GM19372 (cell line): ENCODE results near the gene TAPBPL.

Experiments used
- ATAC-seq: cut with Tn5 transposase; IDR thresholded peaks from one replicate; pipeline ENCODE4 v1.9.1; 2021; ENCODE audit warnings: mild to moderate bottlenecking, low read depth, moderate library complexity; ENCODE audit not compliant: unreplicated experiment

The TAPBPL gene

GRCh38 chr12:6435961-6436715 lies 15.7 kb upstream of the TAPBPL start:
- ATAC-seq: no peak

- no peak for ATAC-seq
These were observed 14.3 kb upstream of the TAPBPL start for GRCh38 chr12:6437586-6437985.

- ATAC-seq: no peak
These were observed 13.5 kb upstream of the TAPBPL start for GRCh38 chr12:6438345-6438744.

GRCh38 chr12:6440391-6440790 lies 11.5 kb upstream of the TAPBPL start:
- no peak for ATAC-seq

GRCh38 chr12:6442836-6443235 lies 9.0 kb upstream of the TAPBPL start:
- ATAC-seq: no peak

GRCh38 chr12:6443361-6443983 lies 8.4 kb upstream of the TAPBPL start:
- ATAC-seq: no peak

- ATAC-seq: no peak
These were observed 7.8 kb upstream of the TAPBPL start for GRCh38 chr12:6444031-6444430.

GRCh38 chr12:6444704-6445688 lies 6.8 kb upstream of the TAPBPL start, which contains the start of gene CD27:
TSS of gene CD27 (plus strand) at chr12:6444955. CDS start at chr12:6445096, 141 bp downstream.
- ATAC-seq: no peak

- ATAC-seq: no peak
These were observed 1.6 kb upstream of the TAPBPL start for GRCh38 chr12:6450091-6450868.

GRCh38 chr12:6450869-6451347 lies 934 bp upstream of the TAPBPL start:
- no peak for ATAC-seq

- ATAC-seq: peak; percentile 10
These were observed 552 bp downstream of the TAPBPL start for GRCh38 chr12:6452245-6452943.

- no peak for ATAC-seq
These were observed 1.2 kb downstream of the TAPBPL start for GRCh38 chr12:6452944-6453630.

- ATAC-seq: no peak
These were observed 5.5 kb downstream of the TAPBPL start for GRCh38 chr12:6457220-6457945.

- no peak for ATAC-seq
These were observed 6.6 kb downstream of the TAPBPL start for GRCh38 chr12:6458281-6459003.

GRCh38 chr12:6459004-6459337 lies 7.1 kb downstream of the TAPBPL start:
- ATAC-seq: no peak

- ATAC-seq: no peak
These were observed 9.0 kb downstream of the TAPBPL start for GRCh38 chr12:6460751-6461371.
